ENCODE data around the gene PRICKLE2. TPM values are rescaled to one million over a fixed set of nuclear protein-coding genes. Genes with fewer than 3 reads are reported as not detected.

The PRICKLE2 gene
- total and polyA plus RNA-seq, 10 of the 15 experiments (the other 5 are each of a cell fraction or from before 2014, with no cell fraction given): 0.11 to 2.6 (median 0.69) TPM

GRCh38 chr3:64218746-64219145 is 6.5 kb downstream of the PRICKLE2 start (continued):
- TF ChIP-seq ASH2L (IDR thresholded peaks at IDR 0.05; ENCODE audit: borderline replicate concordance, low read depth) (no peak), CEBPZ (IDR thresholded peaks at IDR 0.05; ENCODE audit: low read depth, low read length) (no peak), NR2C1 (IDR thresholded peaks at IDR 0.05) (no peak), BCLAF1 (IDR thresholded peaks at IDR 0.05) (no peak), SMC3 (IDR thresholded peaks at IDR 0.05; ENCODE audit: borderline replicate concordance, low read length) (no peak), CBFB (IDR thresholded peaks at IDR 0.05; ENCODE audit: low read depth) (no peak)

- ChIA-PET POLR2A (no interaction called here), CTCF (interaction anchor here (3.2 kb wide), 1 partner anchor 55 kb away, joined by 16 read pairs; no protein-coding TSS in a partner anchor), SMC1A (ENCODE audit: uncharacterized antibody, unreplicated experiment) (interaction anchor here (0.8 to 3.4 kb wide), 6 partner anchors 12 to 241 kb away, joined by 3 to 15 read pairs (median 7); no protein-coding TSS in a partner anchor), RAD21 (ENCODE audit: unreplicated experiment) (no interaction called here)
- H3K4me2 ChIP-seq (ENCODE audit: control insufficient read depth, insufficient read depth): no peak overlapping the region
- H3K79me2 ChIP-seq (ENCODE audit: control insufficient read depth, insufficient read depth, low read length): no peaks in the 10 kb centered on the region
- no peaks in the 10 kb centered on the region for H3K36me3 ChIP-seq (ENCODE audit: control insufficient read depth in 2 of 2, insufficient read depth in 2 of 2, low read length in 1 of 2)
- intact Hi-C loops (cut with micrococcal nuclease; ENCODE audit: unreplicated experiment) (no loop called here), in situ Hi-C loops (cut with MboI) (no loop called here)
- H3K4me1 ChIP-seq (ENCODE audit: control insufficient read depth, insufficient read depth, low read length): no peaks in the 10 kb centered on the region
- FAIRE-seq (no peak), DNase-seq (ENCODE audit: low read depth, low spot score) (no peak), ATAC-seq (no peak)
- 22% methylated on average over 3 of the region's 3 CpGs for WGBS (ENCODE audit: insufficient coverage, insufficient replicate concordance, low lambda C conversion rate, missing lambda C conversion rate)
- H4K20me1 ChIP-seq (ENCODE audit: control insufficient read depth, insufficient read depth): no peaks in the 10 kb centered on the region
- no peak overlapping the region for H3K27ac ChIP-seq (ENCODE audit: control insufficient read depth, insufficient read depth)
- no TSS peak for BruUV-seq (replicated peaks)
- H3K4me3 ChIP-seq: no peak overlapping the region
- H3K9me3 ChIP-seq (replicated peaks; ENCODE audit: control insufficient read depth, insufficient read depth, low read length): no peaks in the 10 kb centered on the region
- H2AFZ ChIP-seq (ENCODE audit: control insufficient read depth, low read depth, low read length): no peak overlapping the region
- H3K9ac ChIP-seq (ENCODE audit: control insufficient read depth, insufficient read depth, low read length): no peak overlapping the region
- H3K27me3 ChIP-seq (replicated peaks in 1 of 2; ENCODE audit: control insufficient read depth in 2 of 2, insufficient read depth in 2 of 2, low read length in 1 of 2): no peaks in the 10 kb centered on the region; a peak in 1 of 4 replicates
- no peak for TF ChIP-seq ZBED1 (IDR thresholded peaks at IDR 0.05; ENCODE audit: borderline replicate concordance)
- TF ChIP-seq BCL11A (IDR thresholded peaks at IDR 0.05; ENCODE audit: low read depth, low read length): no peak
- no peak for TF ChIP-seq BACH1 (IDR thresholded peaks at IDR 0.05; ENCODE audit: borderline replicate concordance)
- no peak for TF ChIP-seq BHLHE40 (IDR thresholded peaks at IDR 0.05; ENCODE audit: borderline replicate concordance in 1 of 2, low read depth in 2 of 2, low read length in 1 of 2)
- no peak for TF ChIP-seq MAX (IDR thresholded peaks at IDR 0.05; ENCODE audit: low read depth, low read length)
- TF ChIP-seq HDAC6 (IDR thresholded peaks at IDR 0.05; ENCODE audit: unreplicated experiment): no peak
- no peak for TF ChIP-seq ZSCAN29 (IDR thresholded peaks at IDR 0.05)
- no peak for TF ChIP-seq CBFB (IDR thresholded peaks at IDR 0.05; ENCODE audit: low read depth)
- TF ChIP-seq E2F8 (IDR thresholded peaks at IDR 0.05; ENCODE audit: low read depth, partially characterized antibody): no peak
These were observed 6.9 kb downstream of the PRICKLE2 start for GRCh38 chr3:64218329-64218728.

Data from GM12878 (cell line).